IMR-90 (cell line): ENCODE results near the gene MPIG6B. TPM values are rescaled to one million over a fixed set of nuclear protein-coding genes. Genes with fewer than 3 reads are reported as not detected.

ENCODE experiments used
- ATAC-seq: fragments of 200-7000 bp; cut with Tn5 transposase; 2 replicates; pipeline ENCODE4 v1.9.1; 2020; ENCODE audit warnings: low read depth, mild to moderate bottlenecking, moderate library complexity
- BruUV-seq: library from RNA; stranded (reverse); fragments of 400-500 nt; replicated peaks from 2 replicates; lab custom pipeline; 2021; lab: Mats Ljungman, UMichigan
- CTCF ChIA-PET: fragments of 300-600 bp; formaldehyde crosslinking; extraction: SDS; loops from one replicate; lab custom pipeline; 2021; ENCODE audit warnings: antibody characterized with exemption; lab: Yijun Ruan, JAX
- POLR2A ChIA-PET: fragments of 300-600 bp; sonication (Branson Sonifier 250); formaldehyde crosslinking; loops from one replicate; lab custom pipeline; 2022; ENCODE audit warnings: antibody characterized with exemption; ENCODE audit not compliant: unreplicated experiment; lab: Charles Lee
- DNase-seq: peaks from one replicate; pipeline ENCODE4 v3.0.0; 2013
- H2AFZ ChIP-seq: replicated peaks from 2 replicates; pipeline ENCODE3; 2013; ENCODE audit warnings: low read length, mild to moderate bottlenecking; ENCODE audit not compliant: poor library complexity
- H2AK5ac ChIP-seq: 2 replicates; pipeline ENCODE4 v1.6.1; 2013; ENCODE audit warnings: low read depth, low read length, inconsistent platforms
- H2AK9ac ChIP-seq: replicated peaks from 2 replicates; pipeline ENCODE3; 2013; ENCODE audit warnings: mild to moderate bottlenecking, low read depth, low read length, moderate library complexity; ENCODE audit not compliant: poor library complexity
- H2BK120ac ChIP-seq: 2 replicates; pipeline ENCODE4 v1.6.1; 2013; ENCODE audit warnings: low read depth, low read length, inconsistent platforms
- H2BK15ac ChIP-seq: 3 replicates; pipeline ENCODE4 v1.6.1; 2013; ENCODE audit warnings: low read depth, low read length, inconsistent platforms
- H2BK20ac ChIP-seq: 2 replicates; pipeline ENCODE4 v1.6.1; 2013; ENCODE audit warnings: low read depth, mild to moderate bottlenecking, inconsistent platforms, low read length, moderate library complexity
- H2BK5ac ChIP-seq: 2 replicates; pipeline ENCODE4 v1.6.1; 2013; ENCODE audit warnings: mild to moderate bottlenecking, low read depth, low read length, inconsistent platforms; ENCODE audit not compliant: poor library complexity, severe bottlenecking
- H3K14ac ChIP-seq: replicated peaks from 2 replicates; pipeline ENCODE4 v1.6.1; 2013; ENCODE audit warnings: low read depth, low read length, inconsistent platforms
- H3K18ac ChIP-seq: 2 replicates; pipeline ENCODE4 v1.6.1; 2013; ENCODE audit warnings: low read depth, low read length, control low read depth
- H3K23ac ChIP-seq: 2 replicates; pipeline ENCODE4 v1.6.1; 2013; ENCODE audit warnings: low read depth, low read length, inconsistent platforms
- H3K27ac ChIP-seq: 2 replicates; pipeline ENCODE4 v1.5.1; 2013; ENCODE audit warnings: mild to moderate bottlenecking, control low read depth, low read length; ENCODE audit not compliant: insufficient read depth
- H3K27me3 ChIP-seq: 2 replicates; pipeline ENCODE4 v1.6.1; 2013; ENCODE audit warnings: low read length; ENCODE audit not compliant: control insufficient read depth, insufficient read depth
- H3K36me3 ChIP-seq: 2 replicates; pipeline ENCODE4 v1.6.1; 2013; ENCODE audit warnings: low read length, mixed read lengths; ENCODE audit not compliant: control insufficient read depth, insufficient read depth
- H3K4ac ChIP-seq: 2 replicates; pipeline ENCODE4 v1.6.1; 2013; ENCODE audit warnings: low read depth, low read length, inconsistent platforms
- H3K4me1 ChIP-seq: 2 replicates; pipeline ENCODE4 v1.6.1; 2013; ENCODE audit warnings: low read length, mixed read lengths; ENCODE audit not compliant: control insufficient read depth, insufficient read depth
- H3K4me2 ChIP-seq: 2 replicates; pipeline ENCODE4 v1.6.1; 2013; ENCODE audit warnings: low read depth, mild to moderate bottlenecking, control low read depth, low read length, moderate library complexity
- H3K4me3 ChIP-seq: 2 replicates; pipeline ENCODE4 v1.5.1; 2013; ENCODE audit warnings: low read depth, mild to moderate bottlenecking, control low read depth, low read length, moderate library complexity; ENCODE audit not compliant: insufficient read depth
- H3K56ac ChIP-seq: 2 replicates; pipeline ENCODE4 v1.6.1; 2013; ENCODE audit warnings: low read length, inconsistent platforms; ENCODE audit not compliant: insufficient read depth; ENCODE audit errors: extremely low read depth
- H3K79me1 ChIP-seq, 2 experiments: 2 replicates each; pipeline ENCODE4 v1.6.1; 2013; ENCODE audit warnings: low read length in 2 of 2, inconsistent platforms in 1 of 2, low read depth in 1 of 2
- H3K9ac ChIP-seq: 2 replicates; pipeline ENCODE4 v1.6.1; 2013; ENCODE audit warnings: low read depth, low read length, control low read depth
- H3K9me1 ChIP-seq: 2 replicates; pipeline ENCODE4 v1.6.1; 2013; ENCODE audit warnings: low read length, inconsistent platforms; ENCODE audit not compliant: insufficient read depth
- H3K9me3 ChIP-seq: 2 replicates; pipeline ENCODE4 v1.6.1; 2013; ENCODE audit warnings: low read length; ENCODE audit not compliant: control insufficient read depth, insufficient read depth
- H4K20me1 ChIP-seq: 2 replicates; pipeline ENCODE4 v1.6.1; 2013; ENCODE audit warnings: low read length, inconsistent platforms; ENCODE audit not compliant: insufficient read depth
- H4K5ac ChIP-seq: 2 replicates; pipeline ENCODE4 v1.6.1; 2013; ENCODE audit warnings: mild to moderate bottlenecking, low read depth, low read length, control low read depth
- H4K8ac ChIP-seq, 2 experiments: 2 replicates each; pipeline ENCODE4 v1.6.1; 2013; ENCODE audit warnings: low read depth in 2 of 2, low read length in 2 of 2, control low read depth in 1 of 2, inconsistent platforms in 1 of 2
- H4K91ac ChIP-seq: 2 replicates; pipeline ENCODE4 v1.6.1; 2013; ENCODE audit warnings: low read depth, low read length, inconsistent platforms; ENCODE audit not compliant: insufficient read depth
- BHLHE40 ChIP-seq: fragments of 150-350 bp; IDR thresholded peaks from 2 replicates; pipeline ENCODE4 v1.6.1; 2016; ENCODE audit warnings: mild to moderate bottlenecking, low read depth, low read length
- CEBPB ChIP-seq: IDR thresholded peaks from 2 replicates; pipeline ENCODE4 v1.6.1; 2012; ENCODE audit warnings: low read depth, low read length, improper control_type of control experiment
- CHD1 ChIP-seq: IDR thresholded peaks from 2 replicates; pipeline ENCODE4 v1.6.1; 2012; ENCODE audit warnings: low read depth, low read length, improper control_type of control experiment
- CTCF ChIP-seq: conservative IDR thresholded peaks from 2 replicates; pipeline ENCODE4 v1.5.1; 2012; ENCODE audit warnings: mild to moderate bottlenecking, low read depth, low read length, improper control_type of control experiment
- ELK1 ChIP-seq: fragments of 150-350 bp; IDR thresholded peaks from 2 replicates; pipeline ENCODE4 v1.6.1; 2016; ENCODE audit warnings: low read depth, mild to moderate bottlenecking, low read length, moderate library complexity, borderline replicate concordance
- FOS ChIP-seq: fragments of 150-350 bp; IDR thresholded peaks from 2 replicates; pipeline ENCODE4 v1.6.1; 2016; ENCODE audit warnings: low read depth, low read length
- MAFK ChIP-seq: IDR thresholded peaks from 2 replicates; pipeline ENCODE4 v1.6.1; 2012; ENCODE audit warnings: low read depth, low read length, improper control_type of control experiment
- MAZ ChIP-seq: IDR thresholded peaks from 2 replicates; pipeline ENCODE4 v1.6.1; 2012; ENCODE audit warnings: low read depth, mild to moderate bottlenecking, low read length, improper control_type of control experiment, moderate library complexity, borderline replicate concordance
- NFE2L2 ChIP-seq: fragments of 150-350 bp; IDR thresholded peaks from 2 replicates; pipeline ENCODE4 v1.6.1; 2016; ENCODE audit warnings: low read depth, mild to moderate bottlenecking, low read length
- RAD21 ChIP-seq: IDR thresholded peaks from 2 replicates; pipeline ENCODE4 v1.6.1; 2012; ENCODE audit warnings: low read length, improper control_type of control experiment
- RCOR1 ChIP-seq: IDR thresholded peaks from 2 replicates; pipeline ENCODE4 v1.6.1; 2012; ENCODE audit warnings: mild to moderate bottlenecking, low read length, improper control_type of control experiment; ENCODE audit not compliant: insufficient replicate concordance
- RFX5 ChIP-seq: IDR thresholded peaks from 2 replicates; pipeline ENCODE4 v1.8.0; 2012; ENCODE audit warnings: low read depth, mild to moderate bottlenecking, low read length, moderate library complexity
- SMC3 ChIP-seq: fragments of 150-350 bp; IDR thresholded peaks from 2 replicates; pipeline ENCODE4 v1.6.1; 2016; ENCODE audit warnings: low read depth, mild to moderate bottlenecking, antibody characterized with exemption, low read length, moderate library complexity
- USF2 ChIP-seq: fragments of 150-350 bp; IDR thresholded peaks from 2 replicates; pipeline ENCODE4 v1.6.1; 2017; ENCODE audit warnings: mild to moderate bottlenecking, antibody characterized with exemption, low read length, low read depth
- WGBS, 2 experiments: methylation state at CpG; one replicate each; pipeline versions ENCODE4 v1.1.5 to v1.1.7; 2013; ENCODE audit warnings: missing lambda C conversion rate in 2 of 2; ENCODE audit not compliant: insufficient read length in 1 of 2; ENCODE audit errors: extremely low coverage in 2 of 2; 5-methylcytosine and 5-hydroxymethylcytosine counted together
- dilution Hi-C: fragments of 300-500 bp; cut with HindIII; formaldehyde crosslinking; loops from one replicate; pipeline ENCODE4 v1.14.3; 2018; ENCODE audit warnings: low sequenced_read_pairs; ENCODE audit not compliant: unreplicated experiment
- in situ Hi-C: fragments of 300-500 bp; cut with MboI; formaldehyde crosslinking; loops from 3 replicates; pipeline ENCODE4 v1.14.3; 2019; ENCODE audit warnings: low sequenced_read_pairs, inconsistent platforms, mixed read lengths
- intact Hi-C: fragments of 100-400 bp; cut with micrococcal nuclease; formaldehyde crosslinking; loops from 2 replicates; pipeline ENCODE4 v1.10.0; 2022
- polyA plus RNA-seq, 3 experiments: library from polyadenylated mRNA; depleted of rRNA; stranded (reverse); fragments of >200 nt; gene quantifications; 2 replicates each; pipeline ENCODE4 v1.2.3, GENCODE V29; 2012; ENCODE audit warnings: low replicate concordance in 1 of 3
- total RNA-seq: library from RNA; depleted of rRNA; stranded (reverse); fragments of >200 nt; gene quantifications from 2 replicates; pipeline ENCODE4 v1.2.3, GENCODE V29; 2012

MPIG6B gene
- total and polyA plus RNA-seq, 2 of the 4 experiments (the other 2 are of a cell fraction), result not detected

- H3K79me1 ChIP-seq, result peaks cover 6 to 71% of the 10 kb centered on the region in 2 experiments; a peak in 3 of 4 replicates
- no TSS peak for BruUV-seq
- H3K4me2 ChIP-seq, result peak overlapping the region; percentile 96; the same call in 1 of the 2 replicates
- CTCF ChIA-PET, result no interaction called here
- peaks cover 18% of the 10 kb centered on the region for H3K4me1 ChIP-seq
- no peak for ATAC-seq
- H3K56ac ChIP-seq, result no peak overlapping the region
- intact Hi-C loops, result no loop called here
- H3K27ac ChIP-seq, result peak overlapping the region; percentile 94
- no peak overlapping the region for H2BK120ac ChIP-seq
- H3K9me1 ChIP-seq, result peaks cover 10% of the 10 kb centered on the region
- H2BK20ac ChIP-seq, result no peak overlapping the region
- WGBS, 2 experiments, result 94% methylated on average over 4 of the region's 4 CpGs; no CpG with 5 or more reads in 1 of the 2 experiments
- peak overlapping the region; percentile 98; the same call in 1 of the 2 replicates for H3K4ac ChIP-seq
- peaks cover 38% of the 10 kb centered on the region for H4K20me1 ChIP-seq
- in situ Hi-C loops, result no loop called here
- POLR2A ChIA-PET, result interaction anchor here (0.5 kb wide), 1 partner anchor 10 kb away, joined by 3 read pairs; no protein-coding TSS in a partner anchor
- no peaks in the 10 kb centered on the region for H3K9me3 ChIP-seq
- TF ChIP-seq RCOR1, result no peak
- no peak for TF ChIP-seq CTCF
- no peak for TF ChIP-seq RFX5
- TF ChIP-seq NFE2L2, result no peak
- no peak for TF ChIP-seq BHLHE40
- TF ChIP-seq CEBPB, result no peak
- no peak for TF ChIP-seq CHD1
- no peak for TF ChIP-seq SMC3
- no peak for TF ChIP-seq ELK1
- TF ChIP-seq FOS, result no peak
- no peak for TF ChIP-seq MAZ
- TF ChIP-seq MAFK, result no peak
- no peak for TF ChIP-seq USF2
- TF ChIP-seq RAD21, result no peak
- no peak overlapping the region for H4K91ac ChIP-seq
- peak overlapping the region; percentile 33 to 74; a peak in 1 of 4 replicates for H4K8ac ChIP-seq
- no peak for DNase-seq
- peak overlapping the region; percentile 99 for H2BK5ac ChIP-seq
- peaks cover 30% of the 10 kb centered on the region for H3K36me3 ChIP-seq
- no peak overlapping the region for H4K5ac ChIP-seq
- no peaks in the 10 kb centered on the region for H3K27me3 ChIP-seq
- H2AK9ac ChIP-seq, result peak overlapping the region; percentile 100
- H3K9ac ChIP-seq, result peak overlapping the region; percentile 98; the same call in 1 of the 2 replicates
- no peak overlapping the region for H2BK15ac ChIP-seq
- peak overlapping the region; percentile 81; the same call in 1 of the 2 replicates for H3K23ac ChIP-seq
- H3K14ac ChIP-seq, result peak overlapping the region; percentile 98
- no peak overlapping the region for H3K4me3 ChIP-seq
- peak overlapping the region; percentile 98 for H2AK5ac ChIP-seq
- H2AFZ ChIP-seq, result no peak overlapping the region
- H3K18ac ChIP-seq, result no peak overlapping the region
- dilution Hi-C loops, result no loop called here
These were observed 10.6 kb downstream of the MPIG6B start for GRCh38 chr6:31733734-31734133.
